Stimulated activated CD4-positive, alpha-beta T cell treated with anti-CD3 and anti-CD28 coated beads, Interleukin-15, amount 100 ng/mL, for 24 hours (primary cell): ENCODE measurements around the gene GABRR1.
"Not testable (repeated sequence)": the region's sequence is repeated elsewhere in the genome, so short reads cannot be mapped to it uniquely, and the experiment has no call there.

ENCODE experiments used
- DNase-seq: peaks from one replicate; pipeline ENCODE4 v3.0.0-alpha.2; 2020

The GABRR1 gene

GRCh38 chr6:89148016-89148750, 69.0 kb downstream of the GABRR1 start:
- peak; percentile 63 for DNase-seq

DNA sequence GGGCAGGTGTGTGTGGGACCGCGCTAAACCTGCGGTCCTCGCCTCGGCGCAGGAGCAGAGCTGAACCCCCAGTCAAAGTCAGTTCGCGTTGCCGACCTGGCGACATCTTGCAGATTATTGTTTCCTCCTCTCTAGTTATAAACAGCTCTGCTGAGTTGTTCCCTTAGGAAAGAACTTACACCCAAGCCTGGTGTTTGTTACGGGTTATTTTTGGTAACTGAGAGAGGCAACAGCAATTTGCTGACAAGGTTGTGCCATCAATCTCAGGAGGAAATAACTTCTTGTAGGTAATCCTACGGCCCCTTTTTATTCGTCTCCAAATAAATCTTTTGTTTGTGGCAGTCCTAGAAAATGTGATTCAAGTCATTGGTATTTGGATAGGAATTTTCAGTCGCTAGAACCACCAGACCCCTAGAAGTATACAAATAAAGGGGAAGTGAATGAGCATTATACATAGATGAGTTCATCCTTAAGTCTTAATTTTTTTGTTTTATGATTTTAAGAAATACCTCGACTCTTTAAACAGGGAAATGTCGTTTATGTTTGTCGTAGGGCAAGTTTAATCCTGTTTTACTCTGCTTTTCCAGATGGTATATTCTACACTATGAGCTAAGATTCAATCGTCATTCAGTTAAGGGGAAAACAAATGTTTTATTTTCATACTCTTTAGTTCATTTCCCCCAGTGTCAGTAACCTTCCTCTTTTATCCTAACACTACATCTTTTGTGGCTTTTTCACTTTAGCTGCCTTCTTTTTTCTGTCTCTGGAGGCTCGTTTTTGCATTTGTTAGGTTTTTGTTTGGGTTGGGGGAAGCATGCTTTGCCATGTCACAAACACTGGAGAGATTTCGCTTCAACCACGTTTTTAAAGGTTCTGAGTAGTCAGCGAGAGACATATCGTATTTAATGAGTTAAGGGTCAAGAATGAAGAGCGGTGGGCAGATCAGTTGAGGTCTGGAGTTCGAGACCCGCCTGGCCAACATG, 70.1 kb downstream of the GABRR1 start:
- DNase-seq, result peak; percentile 59

- DNase-seq, result peak; percentile 85
Measured at GRCh38 chr6:89145956-89146717, 71.0 kb downstream of the GABRR1 start, which contains the start of gene PM20D2. TSS of gene PM20D2 (plus strand) at chr6:89146055. CDS start at chr6:89146145, 90 bp downstream.

- DNase-seq, result peak; percentile 49
Measured at GRCh38 chr6:89145091-89145955, 71.8 kb downstream of the GABRR1 start.

DNA sequence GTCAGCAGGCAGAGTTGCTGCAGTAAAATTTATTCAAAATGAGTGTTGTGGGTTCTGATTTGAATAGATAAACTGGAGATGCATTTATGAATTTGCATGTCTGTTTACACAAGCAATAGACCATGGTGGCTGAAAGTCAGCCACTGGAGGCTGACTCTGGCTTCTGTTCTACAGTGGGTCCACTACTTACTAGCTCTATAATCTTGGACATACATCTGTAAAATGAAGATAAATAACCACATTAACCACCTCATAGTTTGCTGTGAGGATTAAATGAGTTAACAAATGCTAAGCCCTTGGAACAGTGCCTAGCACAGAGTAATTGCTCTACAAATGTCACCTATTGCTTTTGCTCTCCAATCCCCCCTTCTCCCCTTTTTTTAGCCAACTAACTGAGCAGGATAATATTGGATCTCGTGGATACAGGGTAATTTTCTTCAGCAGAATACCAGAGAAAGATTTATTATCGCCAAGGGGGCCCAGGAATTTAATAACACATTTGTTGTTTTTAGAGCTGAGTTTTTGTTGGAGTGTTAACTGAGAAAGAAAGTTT, 72.7 kb downstream of the GABRR1 start:
- DNase-seq, result no peak

GRCh38 chr6:89140347-89141156, 76.6 kb downstream of the GABRR1 start:
- no peak for DNase-seq

GRCh38 chr6:89139509-89140346, 77.4 kb downstream of the GABRR1 start:
- DNase-seq, result no peak

DNA sequence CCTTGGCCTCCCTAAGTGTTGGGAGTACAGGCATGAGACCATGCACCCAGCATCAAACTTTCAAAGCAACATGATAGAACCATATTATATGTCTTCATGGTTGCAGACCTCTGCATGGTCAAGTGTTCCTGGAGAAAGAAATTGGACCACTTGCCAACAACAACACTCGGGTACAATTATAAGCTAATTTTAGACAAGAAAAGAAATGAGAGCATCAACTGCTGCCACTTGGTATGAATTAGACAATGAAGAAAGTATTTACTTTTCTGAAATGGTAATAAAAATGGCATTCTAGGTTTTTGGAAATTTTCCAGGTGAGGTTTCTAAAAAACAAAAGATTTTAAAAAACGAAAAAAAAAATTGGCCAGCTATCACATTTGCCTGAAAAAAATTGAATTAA, 79.0 kb downstream of the GABRR1 start:
- no peak for DNase-seq

GRCh38 chr6:89134723-89135122, 82.4 kb downstream of the GABRR1 start:
- no peak for DNase-seq

GRCh38 chr6:89133981-89134380, 83.2 kb downstream of the GABRR1 start:
- DNase-seq, result no peak

DNA sequence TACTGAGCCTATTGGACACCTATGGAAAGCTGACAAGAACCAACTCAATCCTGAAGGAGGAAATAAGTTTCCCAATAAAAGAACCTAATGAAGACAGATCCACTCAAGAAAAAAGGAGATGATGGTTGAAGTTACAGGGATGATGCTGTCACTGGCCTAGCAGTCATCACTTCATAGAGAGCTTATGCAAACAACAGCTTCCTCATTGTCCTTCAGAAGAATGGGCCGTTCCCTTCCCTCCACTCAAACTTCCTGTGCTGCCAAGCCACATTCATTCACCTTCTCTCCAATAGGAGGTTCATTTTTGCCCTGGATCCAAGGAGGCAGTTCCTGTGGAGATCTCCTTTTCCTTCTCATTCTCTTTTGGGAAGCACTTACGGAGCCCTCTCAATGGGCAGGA, 85.1 kb downstream of the GABRR1 start:
- DNase-seq, result no peak

DNA sequence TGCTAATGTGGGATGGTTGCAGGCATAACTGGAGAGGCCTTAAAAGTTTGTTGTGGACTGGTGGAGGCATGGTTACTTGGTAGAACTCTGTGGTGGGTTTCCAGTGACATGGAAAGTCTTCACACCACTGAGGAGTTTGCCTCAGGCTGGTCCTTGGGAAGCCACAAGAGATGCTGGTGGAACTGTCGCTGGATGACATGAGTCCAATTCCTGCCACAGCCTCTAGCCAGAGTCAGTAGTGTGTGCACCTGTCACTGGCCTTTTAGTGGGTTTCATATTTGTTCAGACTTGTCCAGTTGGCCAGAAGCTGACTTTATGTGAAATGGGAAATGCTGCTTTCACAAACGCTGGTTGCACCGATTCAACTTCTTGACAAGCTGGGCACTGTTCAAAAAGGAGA, 85.6 kb downstream of the GABRR1 start:
- no peak for DNase-seq

DNA sequence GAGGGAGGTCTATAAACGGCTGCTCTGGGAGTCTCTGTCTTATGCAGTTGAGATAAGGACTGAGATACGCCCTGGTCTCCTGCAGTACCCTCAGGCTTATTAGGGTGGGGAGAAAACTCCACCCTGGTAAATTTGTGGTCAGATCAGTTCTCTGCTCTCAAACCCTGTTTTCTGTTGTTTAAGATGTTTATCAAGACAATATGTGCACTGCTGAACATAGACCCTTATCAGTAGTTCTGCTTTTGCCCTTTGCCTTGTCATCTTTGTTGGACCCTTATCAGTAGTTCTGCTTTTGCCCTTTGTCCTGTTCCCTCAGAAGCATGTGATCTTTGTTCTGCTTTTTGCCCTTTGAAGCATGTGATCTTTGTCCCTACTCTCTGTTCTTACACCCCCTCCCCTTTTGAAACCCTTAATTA, 88.9 kb downstream of the GABRR1 start:
- DNase-seq, result not testable (repeated sequence)
